Testis (tissue), 2 donors: ENCODE measurements around the gene PSAP.

ENCODE experiments used
- CTCF ChIP-seq, 3 experiments: fragments of 450-650 bp in 2 of 3; fragments of 200-600 bp in 1 of 3; sonication (generic) in 1 of 3; IDR thresholded peaks; one replicate each; pipeline ENCODE4 v1.5.1; 2016 to 2019; ENCODE audit warnings: antibody characterized with exemption in 3 of 3, mild to moderate bottlenecking in 2 of 3, moderate library complexity in 1 of 3
- POLR2A ChIP-seq: fragments of 450-650 bp; IDR thresholded peaks from one replicate; pipeline ENCODE4 v1.6.1; 2017; ENCODE audit warnings: antibody characterized with exemption, mild to moderate bottlenecking, moderate library complexity

- no peak for TF ChIP-seq CTCF (IDR thresholded peaks at IDR 0.05)
- no peak for TF ChIP-seq POLR2A
These were observed 17.4 kb downstream of the PSAP start for GRCh38 chr10:71833451-71834342.
